Erythroblast (primary cell): ENCODE measurements around the gene DCUN1D5.

Experiments used
- GATA1 ChIP-seq: IDR thresholded peaks from 2 replicates; pipeline ENCODE4 v1.6.1; 2011; ENCODE audit warnings: low read depth, mild to moderate bottlenecking, control low read depth, low read length, moderate library complexity
- POLR2A ChIP-seq: IDR thresholded peaks from 2 replicates; pipeline ENCODE4 v1.6.1; 2011; ENCODE audit warnings: mild to moderate bottlenecking, low read length

DNA sequence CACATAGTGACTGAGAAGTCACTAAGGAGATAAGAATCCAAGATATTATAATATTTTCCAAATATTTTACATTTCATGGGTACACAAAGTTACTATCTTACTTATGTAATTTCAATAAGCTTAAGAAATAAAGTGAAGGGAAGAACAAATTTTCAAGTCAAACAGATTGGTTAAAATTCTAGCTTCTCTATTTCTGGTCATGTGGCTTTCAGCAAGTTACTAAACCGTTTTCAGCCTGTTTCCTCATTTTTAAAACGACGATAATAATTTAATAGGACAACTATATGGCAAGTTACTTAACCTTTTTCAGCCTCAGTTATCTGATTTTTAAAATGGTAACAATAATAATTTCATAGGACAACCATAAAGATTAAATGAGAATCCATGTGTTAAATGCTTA lies 15.6 kb downstream of the DCUN1D5 start:
- TF ChIP-seq POLR2A (no peak), GATA1 (no peak)
